Choroid plexus epithelial cell (primary cell): Measurements from ENCODE around the gene IGSF3.
"Not testable (repeated sequence)": the region's sequence is repeated elsewhere in the genome, so short reads cannot be mapped to it uniquely, and the experiment has no call there.

Experiments
- DNase-seq: peaks from one replicate; pipeline ENCODE4 v3.0.0-alpha.2; 2010; ENCODE audit warnings: low read depth
- H3K4me3 ChIP-seq: 2 replicates; pipeline ENCODE4 v1.5.1; 2011; ENCODE audit warnings: low read depth, mild to moderate bottlenecking, control low read depth, low read length, moderate library complexity
- TF ChIP-seq, protein P1 (sequence below): conservative IDR thresholded peaks from 2 replicates; pipeline ENCODE4 v1.5.1; 2011; ENCODE audit warnings: low read depth, mild to moderate bottlenecking, control low read depth, inconsistent platforms, low read length, moderate library complexity

The IGSF3 gene

DNA sequence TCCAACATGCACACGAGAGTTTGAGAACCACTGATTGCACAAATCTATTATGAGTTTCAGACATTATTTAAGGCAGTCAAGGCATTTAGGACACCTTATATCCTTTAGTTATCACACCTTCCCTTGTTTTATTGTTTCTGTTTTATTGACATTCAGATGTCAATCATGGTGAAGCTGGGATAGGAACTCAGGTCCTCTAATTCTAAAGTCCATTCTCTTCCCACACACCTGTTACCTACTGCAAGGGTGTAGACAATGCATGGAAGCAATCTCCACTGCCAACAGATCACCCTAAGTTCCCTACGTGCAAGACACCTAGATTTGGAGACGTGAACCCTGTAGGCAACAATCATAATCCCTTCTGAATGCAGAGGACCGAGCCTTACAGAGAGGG is 2.6 kb downstream of the IGSF3 start:
- TF ChIP-seq, protein P1, sequence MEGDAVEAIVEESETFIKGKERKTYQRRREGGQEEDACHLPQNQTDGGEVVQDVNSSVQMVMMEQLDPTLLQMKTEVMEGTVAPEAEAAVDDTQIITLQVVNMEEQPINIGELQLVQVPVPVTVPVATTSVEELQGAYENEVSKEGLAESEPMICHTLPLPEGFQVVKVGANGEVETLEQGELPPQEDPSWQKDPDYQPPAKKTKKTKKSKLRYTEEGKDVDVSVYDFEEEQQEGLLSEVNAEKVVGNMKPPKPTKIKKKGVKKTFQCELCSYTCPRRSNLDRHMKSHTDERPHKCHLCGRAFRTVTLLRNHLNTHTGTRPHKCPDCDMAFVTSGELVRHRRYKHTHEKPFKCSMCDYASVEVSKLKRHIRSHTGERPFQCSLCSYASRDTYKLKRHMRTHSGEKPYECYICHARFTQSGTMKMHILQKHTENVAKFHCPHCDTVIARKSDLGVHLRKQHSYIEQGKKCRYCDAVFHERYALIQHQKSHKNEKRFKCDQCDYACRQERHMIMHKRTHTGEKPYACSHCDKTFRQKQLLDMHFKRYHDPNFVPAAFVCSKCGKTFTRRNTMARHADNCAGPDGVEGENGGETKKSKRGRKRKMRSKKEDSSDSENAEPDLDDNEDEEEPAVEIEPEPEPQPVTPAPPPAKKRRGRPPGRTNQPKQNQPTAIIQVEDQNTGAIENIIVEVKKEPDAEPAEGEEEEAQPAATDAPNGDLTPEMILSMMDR = no peak
- no peak for DNase-seq
- H3K4me3 ChIP-seq = no peak overlapping the region

DNA sequence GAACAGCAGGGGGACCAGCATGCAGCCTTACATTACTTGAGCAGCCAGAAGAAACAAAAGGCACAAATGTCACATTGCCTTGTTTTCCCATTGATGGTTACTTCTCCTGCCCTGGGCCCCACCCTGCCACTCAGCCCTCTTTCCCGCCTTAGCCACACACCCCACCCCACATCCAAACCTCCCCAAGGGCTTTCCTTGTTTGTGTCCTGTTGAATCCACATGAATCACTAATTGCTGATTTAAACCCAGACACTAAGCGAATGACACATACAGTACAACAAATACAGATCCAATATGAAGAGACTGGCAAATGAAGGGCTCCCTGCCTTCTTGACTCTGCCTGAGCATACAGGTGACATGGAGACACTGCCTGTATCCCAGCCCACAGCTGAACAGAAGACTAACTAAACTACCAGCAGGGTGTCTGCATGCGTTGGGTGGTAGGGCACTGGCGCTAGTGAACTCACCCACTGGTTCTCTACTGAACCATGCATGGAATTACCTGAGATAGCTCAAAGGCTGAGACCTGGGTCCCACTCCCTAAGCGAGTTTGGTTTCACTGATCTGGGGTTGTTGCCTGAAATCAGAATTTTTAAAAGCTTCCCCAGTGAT is 3.1 kb downstream of the IGSF3 start:
- no peak for DNase-seq
- no peak overlapping the region for H3K4me3 ChIP-seq
- TF ChIP-seq, protein P1 = no peak

DNA sequence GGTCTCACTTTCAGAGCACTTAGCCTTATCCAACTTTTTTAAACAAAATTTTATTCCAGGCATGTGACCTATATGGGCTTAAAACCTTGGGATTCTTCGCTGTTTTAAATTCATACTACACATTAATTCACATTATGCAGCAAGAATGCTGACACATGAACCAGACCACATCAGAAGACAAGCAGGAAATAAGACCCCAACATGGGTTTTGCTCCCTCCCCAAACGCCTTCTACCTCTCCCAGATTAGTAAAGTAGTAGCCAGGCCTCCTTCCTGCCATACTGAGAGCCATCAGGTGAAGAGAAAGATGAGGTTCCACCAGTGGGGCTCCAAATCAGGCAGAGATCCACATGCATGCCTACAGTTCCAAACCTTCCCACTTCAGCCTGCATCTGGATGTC is 3.7 kb downstream of the IGSF3 start:
- no peak overlapping the region for H3K4me3 ChIP-seq
- TF ChIP-seq, protein P1 = no peak
- DNase-seq = no peak

DNA sequence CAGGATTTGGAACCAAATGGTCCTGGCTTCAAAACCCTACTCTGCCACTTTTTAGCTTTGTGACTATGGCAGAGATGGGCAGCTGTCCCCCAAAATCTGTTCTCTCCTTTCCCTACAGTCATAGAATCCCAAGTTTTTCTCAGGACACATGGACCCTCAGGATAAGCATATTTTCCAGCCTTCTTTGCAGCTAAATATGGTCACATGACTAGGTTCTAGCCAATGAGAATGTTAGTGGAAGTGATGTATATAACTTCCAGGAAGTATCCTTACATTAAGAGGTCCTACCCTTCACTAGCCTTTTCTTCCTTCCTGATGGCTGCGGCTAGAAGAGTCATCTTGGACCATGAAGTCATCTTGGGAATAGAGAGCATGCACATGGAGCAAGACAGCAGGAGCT is 5.9 kb downstream of the IGSF3 start:
- DNase-seq = no peak
- TF ChIP-seq, protein P1 = no peak
- no peak overlapping the region for H3K4me3 ChIP-seq

DNA sequence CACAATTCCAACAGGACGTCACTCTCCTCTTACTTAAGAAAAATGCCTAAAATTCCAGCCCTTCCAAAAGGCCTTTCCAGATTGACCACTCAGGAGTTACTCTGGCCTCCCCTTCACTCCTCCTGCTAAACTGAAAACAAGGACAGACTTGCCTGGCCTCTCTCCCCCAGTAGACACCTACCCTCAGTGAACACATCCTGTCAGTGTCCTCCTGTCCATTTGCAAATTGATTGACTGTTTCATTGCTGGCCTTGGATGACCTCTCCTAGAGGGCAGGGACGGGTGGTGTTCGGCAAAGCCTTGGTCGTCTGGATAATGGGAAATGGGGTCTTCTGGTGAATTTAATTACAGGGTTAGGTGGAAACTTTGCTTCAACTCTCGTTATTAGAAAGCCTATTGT is 8.9 kb downstream of the IGSF3 start:
- H3K4me3 ChIP-seq, DNase-seq: not testable (repeated sequence)

DNA sequence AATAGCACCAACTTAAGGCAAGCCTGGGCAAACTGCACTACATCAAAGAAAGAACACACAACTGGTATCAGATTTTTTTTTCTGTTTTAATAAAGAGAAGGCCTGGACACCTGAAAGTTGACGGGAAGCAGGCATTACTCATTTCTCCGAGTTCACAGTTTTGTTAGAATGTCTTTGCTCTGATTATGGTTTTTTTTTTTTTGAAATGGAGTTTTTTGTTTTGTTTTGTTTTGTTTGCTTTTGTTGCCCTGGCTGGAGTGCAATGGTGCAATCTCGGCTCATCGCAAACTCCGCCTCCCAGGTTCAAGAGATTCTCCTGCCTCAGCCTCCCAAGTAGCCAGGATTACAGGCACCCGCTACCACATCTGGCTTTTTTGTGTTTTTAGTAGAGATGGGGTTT is 9.7 kb downstream of the IGSF3 start:
- DNase-seq, H3K4me3 ChIP-seq: not testable (repeated sequence)

DNA sequence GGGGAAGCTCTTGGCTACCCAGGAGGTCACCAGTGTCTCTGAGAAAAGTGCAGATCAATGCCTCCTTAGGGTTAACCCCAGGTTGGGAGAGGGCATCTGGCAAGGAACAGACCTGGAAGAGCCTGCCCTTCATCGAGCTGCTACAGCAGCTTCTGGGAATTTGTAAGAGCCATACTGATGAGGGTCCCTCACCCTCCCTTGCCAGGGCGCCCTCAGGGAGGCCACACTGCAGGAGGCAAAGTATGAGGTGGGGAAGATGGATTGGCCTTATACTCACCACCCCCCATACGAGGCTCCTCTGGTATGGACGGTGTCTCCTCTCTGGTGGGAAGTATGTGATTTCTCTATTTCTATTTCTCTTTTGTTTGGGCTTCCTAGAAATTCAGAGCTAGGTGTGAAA is 13.2 kb downstream of the IGSF3 start:
- no peak overlapping the region for H3K4me3 ChIP-seq
- TF ChIP-seq, protein P1 = no peak
- DNase-seq = no peak

DNA sequence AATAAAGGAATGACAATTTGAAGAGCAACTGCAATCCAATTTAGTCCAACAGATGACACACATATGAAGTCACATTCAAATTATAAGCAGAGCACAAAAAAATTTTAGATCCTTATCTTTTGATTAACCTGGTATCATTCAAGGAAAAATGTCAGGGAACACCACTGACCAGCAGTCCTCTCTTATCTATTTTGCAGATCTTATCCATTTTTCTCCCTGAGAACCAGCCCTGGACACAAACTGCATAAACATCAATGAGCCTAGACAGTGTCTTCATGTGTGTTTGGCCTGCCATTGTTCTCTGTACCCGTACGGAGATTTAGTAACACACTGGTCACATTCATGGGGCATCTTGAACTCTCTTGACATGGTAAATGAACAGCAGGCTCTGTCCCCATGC is 14.9 kb downstream of the IGSF3 start:
- DNase-seq, H3K4me3 ChIP-seq: not testable (repeated sequence)

DNA sequence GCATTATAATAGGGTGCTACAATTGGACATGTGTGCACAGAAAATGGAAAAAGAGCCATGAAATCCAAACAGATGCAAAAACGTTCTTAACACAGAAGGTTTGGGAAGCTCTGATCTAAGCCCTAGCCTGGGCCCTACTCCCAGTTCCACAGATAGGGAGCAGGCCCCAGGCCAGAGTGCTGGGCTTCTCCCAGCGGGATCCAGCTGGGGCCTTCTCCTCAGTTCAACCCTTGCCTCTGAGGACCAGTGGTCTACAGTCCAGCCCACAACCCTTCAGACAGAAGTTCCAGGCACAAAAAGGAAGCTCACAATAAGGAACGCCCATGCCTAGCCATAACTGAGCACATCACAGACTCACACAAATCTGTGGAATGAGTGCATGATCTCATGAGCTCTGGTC is 16.8 kb downstream of the IGSF3 start:
- DNase-seq, H3K4me3 ChIP-seq: not testable (repeated sequence)

DNA sequence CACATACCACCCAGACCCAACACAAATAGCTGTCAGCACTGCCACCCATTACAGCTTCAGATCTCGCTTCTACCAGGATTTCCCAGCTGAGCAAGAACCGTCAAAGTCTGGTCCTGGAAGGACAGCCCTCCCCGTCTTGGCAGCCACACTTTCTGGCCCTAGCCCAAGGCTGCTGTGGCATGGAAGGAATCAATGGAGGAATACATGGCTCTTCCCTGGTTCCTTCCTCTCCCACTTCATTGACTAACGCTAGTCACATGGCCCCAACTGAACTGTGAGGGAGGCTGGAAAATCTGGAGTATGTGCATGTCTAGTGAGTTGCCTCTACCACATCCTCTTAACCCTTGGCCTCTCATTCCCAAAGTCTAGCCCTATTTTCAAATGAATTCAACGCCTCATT is 18.5 kb downstream of the IGSF3 start:
- not testable (repeated sequence) for H3K4me3 ChIP-seq, DNase-seq

DNA sequence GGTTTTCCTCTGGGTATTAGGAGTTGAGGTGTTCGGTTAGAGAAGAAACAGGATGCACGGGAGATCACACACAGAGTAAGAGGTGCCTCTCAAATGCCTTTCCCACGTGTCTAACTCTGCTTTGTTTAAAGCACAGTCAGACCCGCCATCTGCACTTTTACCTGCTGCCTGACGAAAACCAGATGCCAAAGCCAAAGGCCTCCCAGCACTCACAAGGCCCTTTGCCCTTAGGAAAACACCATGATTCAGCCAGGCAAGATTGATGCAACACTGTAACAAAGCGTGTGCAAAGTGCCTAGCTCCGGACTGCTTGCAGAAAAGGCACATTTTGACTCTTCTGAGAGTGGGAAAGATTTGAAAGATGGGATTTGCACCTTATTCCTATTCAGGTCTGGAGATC is 19.2 kb downstream of the IGSF3 start:
- not testable (repeated sequence) for H3K4me3 ChIP-seq, DNase-seq

DNA sequence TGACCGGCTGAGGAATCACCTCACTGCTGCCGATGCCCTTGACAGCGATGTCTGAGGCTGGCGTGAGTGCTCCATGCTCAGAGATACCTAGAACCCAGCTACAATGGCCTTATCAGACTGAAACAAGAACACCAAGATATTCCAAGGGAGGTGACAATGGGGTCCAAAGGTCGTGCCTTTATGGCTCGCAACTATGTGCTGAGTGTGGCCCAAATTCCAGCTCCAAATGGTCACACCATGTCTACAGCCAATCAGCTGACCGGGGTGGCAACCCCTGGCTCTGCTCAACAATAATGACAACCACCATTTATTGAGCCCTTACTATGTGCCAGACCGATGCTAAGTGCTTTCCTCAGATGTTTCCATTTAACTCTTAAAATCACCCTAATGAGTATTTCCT is 20.3 kb downstream of the IGSF3 start:
- not testable (repeated sequence) for DNase-seq, H3K4me3 ChIP-seq

DNA sequence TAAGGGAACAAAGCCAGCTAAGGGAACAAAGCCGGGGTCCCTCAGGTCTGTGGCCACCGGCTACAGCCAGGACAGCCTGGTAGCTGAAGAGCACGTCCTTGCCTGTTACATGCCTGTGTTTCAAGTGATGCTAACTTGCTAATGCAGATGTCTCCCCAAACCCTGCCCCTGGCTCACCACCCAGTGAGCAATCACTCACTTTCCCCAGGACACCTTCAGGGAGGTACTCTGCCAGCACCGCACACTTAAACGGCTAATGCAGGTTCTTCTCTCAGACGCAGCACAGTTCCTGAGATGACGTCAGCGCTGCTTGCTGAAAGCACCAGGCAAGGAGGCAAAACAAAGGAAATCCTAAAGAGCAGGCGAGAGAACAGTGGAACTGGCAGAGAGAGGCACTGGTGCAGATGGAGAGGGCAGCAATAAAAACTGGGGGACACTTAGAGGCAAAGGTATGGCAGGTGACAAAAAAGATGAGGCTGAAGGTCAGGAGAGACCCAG is 20.8 kb downstream of the IGSF3 start:
- not testable (repeated sequence) for DNase-seq, H3K4me3 ChIP-seq
